Frontal cortex (tissue), 4 donors: Measurements from ENCODE around the gene KIAA0753. TPM values are rescaled to one million over a fixed set of nuclear protein-coding genes. Genes with fewer than 3 reads are reported as not detected.
"Not testable (repeated sequence)": the region's sequence is repeated elsewhere in the genome, so short reads cannot be mapped to it uniquely, and the experiment has no call there.

Source experiments
- DNase-seq, 2 donors: peaks; one replicate each; pipeline ENCODE4 v3.0.0; 2012; ENCODE audit warnings: low spot score in 2 of 2
- FAIRE-seq: peaks from 2 replicates; lab custom pipeline; 2012; peaks lifted over from hg19 to GRCh38; lab: Jason Lieb, UNC
- total RNA-seq: library from RNA; depleted of rRNA; stranded (reverse); fragments of >200 nt; gene quantifications from one replicate; pipeline ENCODE4 v1.2.3, GENCODE V29; 2014
- donor health status: control.
- donor health status: control.
- donor health status: control.

KIAA0753 gene
- total RNA-seq, 1 donor from 2014 or later, result 26.5 TPM

- FAIRE-seq (no peak), DNase-seq (no peak)
Observed at GRCh38 chr17:6575596-6575988, 64.9 kb downstream of the KIAA0753 start.

DNA sequence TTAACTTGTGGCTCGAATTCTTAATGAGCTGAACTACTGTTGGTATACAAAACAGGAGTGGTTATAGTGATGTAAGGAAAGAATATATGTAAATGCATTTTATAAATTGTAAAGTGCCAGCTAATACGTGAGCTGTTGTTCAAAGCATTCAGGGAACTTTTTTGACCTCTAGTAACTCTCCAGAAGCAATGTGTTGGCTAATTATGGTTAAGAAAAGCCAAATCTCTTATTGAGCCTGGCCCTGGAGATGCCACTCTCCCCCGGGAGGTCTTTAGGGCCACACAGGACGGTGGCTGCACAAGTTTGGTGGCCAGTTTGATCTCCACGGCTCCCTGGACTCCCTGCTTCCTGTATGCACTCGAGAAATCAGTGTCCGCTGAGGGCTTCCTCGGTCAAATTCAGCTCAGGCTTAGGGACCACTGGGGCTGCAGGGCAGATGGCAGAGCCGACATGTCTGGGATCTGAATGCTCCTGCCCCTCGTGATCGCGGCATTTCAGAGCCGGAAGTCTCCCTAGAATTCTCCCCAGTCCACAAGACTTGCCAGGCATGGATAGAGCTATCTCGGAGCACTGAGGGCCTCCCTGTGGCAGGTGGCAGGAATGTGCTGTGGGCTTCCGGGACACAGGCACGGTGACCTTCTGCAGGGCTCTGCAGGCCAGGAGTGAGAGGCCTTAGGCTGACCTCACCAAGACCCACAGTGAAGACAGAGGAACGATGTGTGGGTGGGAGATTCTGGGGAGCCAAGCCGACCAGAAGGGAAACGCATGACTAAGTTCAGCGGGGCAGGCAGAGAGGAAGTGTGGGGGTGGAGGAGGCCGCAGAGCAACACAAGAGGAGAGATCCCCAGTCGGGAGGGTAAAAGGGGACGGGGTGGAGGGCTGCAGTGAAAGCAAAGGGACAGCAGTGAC is 65.6 kb downstream of the KIAA0753 start:
- peak in 1 of 2 donors; percentile 38 for DNase-seq
- no peak for FAIRE-seq

- no peak for DNase-seq
- no peak for FAIRE-seq
Observed at GRCh38 chr17:6573982-6574686, 66.4 kb downstream of the KIAA0753 start.

GRCh38 chr17:6573495-6573894 is 67.0 kb downstream of the KIAA0753 start:
- not testable (repeated sequence) for DNase-seq, FAIRE-seq

- FAIRE-seq, result no peak
- DNase-seq, result no peak
Observed at GRCh38 chr17:6572972-6573370, 67.5 kb downstream of the KIAA0753 start.

DNA sequence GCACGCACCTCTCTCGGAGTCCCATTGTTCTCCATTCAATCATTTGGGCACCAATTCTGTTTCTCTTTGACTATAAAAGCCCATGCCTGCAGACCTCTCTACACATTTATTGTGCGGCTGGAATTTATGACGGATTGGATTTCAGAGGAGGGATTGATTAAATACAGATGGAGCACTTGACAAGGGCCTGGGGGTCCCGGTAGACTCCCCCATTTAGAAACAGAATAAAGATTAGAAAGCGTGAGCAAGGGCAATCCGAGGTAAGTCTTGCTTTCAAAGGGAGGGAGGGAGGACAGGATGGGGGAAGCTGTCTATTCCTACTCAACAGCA is 69.1 kb downstream of the KIAA0753 start:
- DNase-seq (no peak), FAIRE-seq (no peak)

DNA sequence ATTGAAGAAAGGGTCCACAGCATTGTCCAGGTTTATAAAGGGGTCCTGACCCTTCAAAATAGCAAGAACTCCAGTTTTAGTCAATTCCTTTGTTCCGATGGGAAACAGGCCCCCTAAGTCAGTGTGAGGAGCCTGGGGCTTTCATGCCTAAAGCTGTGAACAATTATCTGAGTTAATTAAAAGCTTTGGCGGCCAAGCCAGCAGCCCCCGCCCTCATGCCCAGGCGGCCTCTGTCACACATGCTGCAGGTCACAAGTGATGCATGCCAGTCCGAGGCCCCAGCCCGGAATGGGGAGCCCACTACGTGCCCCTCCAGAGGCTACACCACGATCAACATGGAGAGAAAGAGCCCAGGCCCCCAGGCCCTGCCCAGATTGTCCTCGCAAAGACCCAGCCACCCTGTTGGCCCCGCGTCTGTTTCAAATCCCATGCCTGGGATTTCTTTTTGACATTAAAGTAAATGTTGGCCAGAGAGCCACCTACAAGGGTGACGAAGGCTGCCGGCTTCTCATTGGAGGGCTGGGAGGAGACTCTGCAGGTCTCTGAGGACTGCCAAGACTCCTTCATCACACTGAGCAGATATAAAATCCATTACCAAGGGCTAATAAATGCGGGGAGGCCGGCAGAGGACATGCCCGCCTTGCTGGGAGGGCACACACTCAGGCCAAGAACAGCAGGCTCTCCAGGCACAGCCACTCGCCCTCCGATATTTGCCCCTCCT is 69.6 kb downstream of the KIAA0753 start:
- no peak for DNase-seq
- FAIRE-seq, result no peak

DNA sequence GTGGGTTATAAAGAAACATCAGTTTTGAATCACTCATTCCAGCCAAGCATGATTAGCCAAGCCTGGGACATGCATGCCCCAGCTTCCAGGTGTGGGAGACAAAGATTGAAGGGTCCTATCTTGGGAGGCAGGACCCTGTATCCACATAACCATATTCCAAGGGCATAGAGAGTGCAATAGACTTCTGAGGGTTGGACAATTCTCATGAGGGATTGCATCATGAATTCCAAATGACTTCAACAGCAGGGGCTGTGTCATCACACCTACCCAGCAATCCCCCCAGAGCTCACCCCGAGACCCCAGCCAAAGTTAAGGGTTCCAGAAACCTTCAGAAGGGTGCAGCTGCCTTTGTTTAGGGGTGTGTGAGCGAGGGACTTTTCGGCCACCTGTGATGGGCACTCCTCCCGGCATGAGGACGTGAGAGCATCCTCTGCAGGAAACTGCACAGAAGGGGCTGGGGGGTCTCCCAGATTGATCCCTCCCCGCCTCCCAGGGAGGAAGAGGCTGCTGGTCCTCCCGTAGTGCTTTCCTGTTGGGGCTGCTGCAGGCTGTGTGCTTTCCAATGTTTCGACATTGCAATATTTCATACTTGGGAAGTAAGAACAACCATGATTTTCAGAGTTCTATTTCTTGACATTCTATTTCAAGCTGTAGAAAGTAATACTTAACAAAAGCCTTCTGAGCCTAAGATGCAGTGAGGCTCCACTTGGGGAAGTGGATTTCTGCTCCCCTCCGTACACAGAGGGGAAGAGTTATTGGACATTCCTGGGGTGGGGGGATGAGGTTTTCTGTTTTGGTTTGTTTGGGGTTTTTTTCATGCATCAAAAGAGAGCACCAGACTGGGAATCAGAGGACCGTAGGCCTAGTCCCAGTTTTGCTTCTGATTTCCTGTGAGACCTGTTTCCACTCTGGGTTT is 70.9 kb downstream of the KIAA0753 start:
- DNase-seq, result no peak
- FAIRE-seq, result no peak

- DNase-seq (no peak), FAIRE-seq (no peak)
Observed at GRCh38 chr17:6568184-6568758, 72.2 kb downstream of the KIAA0753 start.

DNA sequence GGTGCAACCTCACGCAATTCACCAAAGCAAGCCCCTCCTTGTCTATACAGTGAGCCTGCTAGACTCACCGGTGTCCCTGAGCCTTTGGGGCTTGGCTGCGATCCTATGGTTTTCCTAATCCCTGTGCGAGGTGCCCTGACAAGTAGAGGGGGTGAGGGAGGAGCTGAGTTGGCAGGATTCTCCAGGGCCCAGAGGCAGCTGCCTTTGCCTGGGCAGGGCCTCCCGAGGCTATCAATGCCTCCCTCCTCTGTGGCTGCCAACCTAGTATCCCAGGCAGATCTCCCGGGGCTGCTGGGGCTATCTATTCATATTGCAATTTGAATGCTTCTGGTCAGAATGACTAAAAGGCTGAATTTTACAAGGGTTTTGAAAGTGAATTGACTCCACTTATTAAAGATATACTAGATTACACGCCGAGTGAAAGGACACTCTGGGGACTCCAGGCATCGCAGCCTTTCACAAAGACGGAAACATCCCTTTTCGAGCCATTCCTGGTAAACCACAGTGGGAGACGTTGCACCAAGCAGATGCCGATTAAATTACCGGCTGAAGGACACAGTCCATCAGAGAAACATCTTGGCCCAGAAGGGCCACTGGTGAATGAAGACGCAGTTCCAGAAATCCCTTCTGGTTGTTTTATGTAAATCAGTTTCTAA is 72.9 kb downstream of the KIAA0753 start:
- no peak for FAIRE-seq
- no peak for DNase-seq

DNA sequence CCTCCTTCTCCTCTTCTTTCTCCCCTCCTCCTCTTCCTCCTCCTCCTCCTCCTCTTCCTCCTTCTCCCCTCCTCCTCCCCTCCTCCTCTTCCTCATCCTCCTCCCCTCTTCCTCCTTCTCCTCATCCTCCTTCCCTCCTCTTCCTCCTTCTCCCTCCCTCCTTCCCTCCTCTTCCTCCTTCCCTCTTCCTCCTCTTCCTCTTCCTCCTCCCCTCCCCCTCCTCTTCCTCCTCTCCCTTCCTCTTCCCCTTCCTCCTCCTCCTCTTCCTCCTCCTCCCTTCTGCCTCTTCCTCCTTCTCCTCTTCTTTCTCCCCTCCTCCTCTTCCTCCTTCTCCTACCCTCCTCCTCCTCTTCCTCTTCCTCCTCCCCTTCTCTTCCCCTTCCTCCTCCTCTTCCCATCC is 79.1 kb downstream of the KIAA0753 start:
- no peak for FAIRE-seq

GRCh38 chr17:6560496-6560895 is 80.0 kb downstream of the KIAA0753 start:
- FAIRE-seq (no peak), DNase-seq (no peak)

More for the DNA sequence above, 79.1 kb downstream of the KIAA0753 start:
- DNase-seq, result no peak

GRCh38 chr17:6559753-6560215 is 80.7 kb downstream of the KIAA0753 start:
- no peak for DNase-seq
- no peak for FAIRE-seq

DNA sequence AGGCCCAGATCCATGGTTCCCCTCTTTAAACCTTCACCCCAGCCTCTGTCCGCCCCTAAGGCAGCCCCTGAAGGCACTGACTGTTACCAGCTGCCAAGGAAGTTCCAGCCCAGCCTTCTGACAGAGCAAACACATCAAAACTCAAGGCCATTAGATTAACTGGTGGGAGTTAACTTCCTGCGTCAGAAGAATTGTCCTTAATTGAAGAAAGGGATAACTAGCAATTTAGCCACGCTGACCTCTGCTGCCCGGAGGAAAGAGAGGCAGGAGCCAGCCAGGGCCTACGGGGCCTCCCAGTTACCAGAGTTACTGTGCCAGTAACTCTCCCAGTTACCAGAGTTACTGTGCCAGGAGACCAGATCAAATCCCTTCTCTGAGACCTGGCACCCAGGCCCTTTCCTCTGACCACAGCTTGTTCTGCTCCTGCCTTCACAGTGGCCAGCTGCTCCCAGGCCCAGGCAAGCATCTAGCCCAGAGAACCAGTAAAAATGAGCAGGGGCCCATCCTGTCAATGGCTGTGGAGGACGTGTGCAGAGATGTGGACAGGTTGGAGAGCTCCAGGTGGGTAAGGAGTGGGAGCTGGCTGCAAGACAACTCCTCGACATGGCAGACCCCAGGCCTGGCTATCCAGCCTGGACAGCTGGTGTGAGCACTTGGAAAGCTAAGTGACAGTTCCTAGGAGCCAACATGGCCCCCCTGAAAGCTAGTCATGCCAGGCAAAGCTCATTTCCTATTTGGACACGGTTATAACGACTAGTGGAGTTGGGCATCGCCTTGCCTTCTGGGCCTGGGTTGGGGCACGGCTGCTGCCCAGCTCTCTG is 81.4 kb downstream of the KIAA0753 start:
- DNase-seq (no peak), FAIRE-seq (no peak)

GRCh38 chr17:6558276-6558675 is 82.2 kb downstream of the KIAA0753 start:
- DNase-seq, result no peak
- FAIRE-seq, result no peak

GRCh38 chr17:6557040-6557438 is 83.5 kb downstream of the KIAA0753 start:
- no peak for DNase-seq
- no peak for FAIRE-seq

GRCh38 chr17:6556121-6557039 is 84.1 kb downstream of the KIAA0753 start, which contains the start of gene PITPNM3:
Gene PITPNM3, minus strand, starts transcription at chr17:6556555. Its CDS starts 149 bp downstream, at chr17:6556406.
- no peak for FAIRE-seq
- peak; percentile 52 to 62 for DNase-seq
